ENCODE results near the gene GIGYF2. TPM values are rescaled to one million over a fixed set of nuclear protein-coding genes. Genes with fewer than 3 reads are reported as not detected.

The GIGYF2 gene, protein sequence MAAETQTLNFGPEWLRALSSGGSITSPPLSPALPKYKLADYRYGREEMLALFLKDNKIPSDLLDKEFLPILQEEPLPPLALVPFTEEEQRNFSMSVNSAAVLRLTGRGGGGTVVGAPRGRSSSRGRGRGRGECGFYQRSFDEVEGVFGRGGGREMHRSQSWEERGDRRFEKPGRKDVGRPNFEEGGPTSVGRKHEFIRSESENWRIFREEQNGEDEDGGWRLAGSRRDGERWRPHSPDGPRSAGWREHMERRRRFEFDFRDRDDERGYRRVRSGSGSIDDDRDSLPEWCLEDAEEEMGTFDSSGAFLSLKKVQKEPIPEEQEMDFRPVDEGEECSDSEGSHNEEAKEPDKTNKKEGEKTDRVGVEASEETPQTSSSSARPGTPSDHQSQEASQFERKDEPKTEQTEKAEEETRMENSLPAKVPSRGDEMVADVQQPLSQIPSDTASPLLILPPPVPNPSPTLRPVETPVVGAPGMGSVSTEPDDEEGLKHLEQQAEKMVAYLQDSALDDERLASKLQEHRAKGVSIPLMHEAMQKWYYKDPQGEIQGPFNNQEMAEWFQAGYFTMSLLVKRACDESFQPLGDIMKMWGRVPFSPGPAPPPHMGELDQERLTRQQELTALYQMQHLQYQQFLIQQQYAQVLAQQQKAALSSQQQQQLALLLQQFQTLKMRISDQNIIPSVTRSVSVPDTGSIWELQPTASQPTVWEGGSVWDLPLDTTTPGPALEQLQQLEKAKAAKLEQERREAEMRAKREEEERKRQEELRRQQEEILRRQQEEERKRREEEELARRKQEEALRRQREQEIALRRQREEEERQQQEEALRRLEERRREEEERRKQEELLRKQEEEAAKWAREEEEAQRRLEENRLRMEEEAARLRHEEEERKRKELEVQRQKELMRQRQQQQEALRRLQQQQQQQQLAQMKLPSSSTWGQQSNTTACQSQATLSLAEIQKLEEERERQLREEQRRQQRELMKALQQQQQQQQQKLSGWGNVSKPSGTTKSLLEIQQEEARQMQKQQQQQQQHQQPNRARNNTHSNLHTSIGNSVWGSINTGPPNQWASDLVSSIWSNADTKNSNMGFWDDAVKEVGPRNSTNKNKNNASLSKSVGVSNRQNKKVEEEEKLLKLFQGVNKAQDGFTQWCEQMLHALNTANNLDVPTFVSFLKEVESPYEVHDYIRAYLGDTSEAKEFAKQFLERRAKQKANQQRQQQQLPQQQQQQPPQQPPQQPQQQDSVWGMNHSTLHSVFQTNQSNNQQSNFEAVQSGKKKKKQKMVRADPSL (N-terminal part only)
- 53.0 and 55.5 TPM in 2 replicates for total RNA-seq

DNA sequence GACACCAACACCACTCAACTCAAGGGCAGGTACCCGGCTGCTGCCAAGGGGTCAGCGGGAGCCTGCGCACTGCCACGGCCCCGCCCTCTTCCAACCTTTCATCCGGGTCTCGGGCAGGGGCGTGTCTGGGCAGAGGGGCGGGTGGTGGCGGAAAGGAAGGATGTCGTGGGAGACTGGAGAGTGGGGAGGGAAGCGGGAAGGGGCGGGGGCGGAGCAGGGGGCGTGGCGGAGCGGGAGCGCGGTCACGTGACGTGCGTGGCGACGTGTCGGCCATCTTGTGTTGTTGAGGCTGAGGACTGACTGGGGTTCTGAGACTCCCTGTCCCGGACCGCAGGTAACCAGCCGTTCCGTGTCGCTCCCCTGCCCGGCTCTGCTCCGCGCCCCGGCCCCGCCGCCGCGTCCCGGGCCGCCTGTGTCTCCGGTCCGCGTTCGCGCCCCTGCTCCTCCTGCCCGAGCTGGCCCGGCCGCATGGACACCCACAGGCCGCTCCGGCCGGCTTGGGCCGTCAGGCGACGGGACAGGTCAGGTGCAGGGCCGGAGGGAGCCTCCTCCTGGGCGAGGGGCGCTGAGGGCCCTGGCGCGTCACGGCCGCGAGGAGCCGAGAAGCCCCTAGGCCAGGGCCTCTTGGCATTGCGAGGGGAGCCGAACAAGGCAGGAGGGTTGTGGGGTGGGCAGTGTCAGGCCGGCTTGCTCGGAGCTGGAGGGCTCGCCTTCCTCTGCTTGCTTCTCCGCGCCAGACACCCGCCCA is at the start of gene GIGYF2:
Gene GIGYF2 (plus strand): TSS at position 273 of the 748 bp plus-strand sequence. CDS start 37,867 bp downstream, outside the sequence.

DNA sequence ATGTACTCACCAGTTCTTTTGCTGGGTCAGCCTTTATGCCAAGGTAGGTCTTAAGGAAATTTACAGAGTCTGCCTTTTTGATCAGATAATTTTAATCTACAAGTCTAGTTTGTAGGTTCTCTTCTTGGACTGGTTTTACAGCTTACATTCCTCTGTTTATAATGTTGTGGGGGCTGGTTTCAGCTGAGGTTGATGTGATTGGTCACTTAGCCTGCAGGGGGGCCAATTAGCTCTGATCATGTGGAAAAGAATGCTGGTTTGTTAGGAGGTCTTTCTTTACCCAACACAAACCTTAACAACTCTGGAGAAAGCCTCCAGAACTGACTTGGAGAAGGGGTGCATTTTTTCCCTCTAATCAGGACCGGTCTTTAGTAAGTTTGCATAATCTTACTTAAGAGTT is 79.3 kb downstream of the GIGYF2 start, which contains the start of gene KCNJ13:
Gene KCNJ13 (minus strand): TSS at position 131 of the 400 bp plus-strand sequence. CDS start 5,203 bp downstream, outside the sequence.

DNA sequence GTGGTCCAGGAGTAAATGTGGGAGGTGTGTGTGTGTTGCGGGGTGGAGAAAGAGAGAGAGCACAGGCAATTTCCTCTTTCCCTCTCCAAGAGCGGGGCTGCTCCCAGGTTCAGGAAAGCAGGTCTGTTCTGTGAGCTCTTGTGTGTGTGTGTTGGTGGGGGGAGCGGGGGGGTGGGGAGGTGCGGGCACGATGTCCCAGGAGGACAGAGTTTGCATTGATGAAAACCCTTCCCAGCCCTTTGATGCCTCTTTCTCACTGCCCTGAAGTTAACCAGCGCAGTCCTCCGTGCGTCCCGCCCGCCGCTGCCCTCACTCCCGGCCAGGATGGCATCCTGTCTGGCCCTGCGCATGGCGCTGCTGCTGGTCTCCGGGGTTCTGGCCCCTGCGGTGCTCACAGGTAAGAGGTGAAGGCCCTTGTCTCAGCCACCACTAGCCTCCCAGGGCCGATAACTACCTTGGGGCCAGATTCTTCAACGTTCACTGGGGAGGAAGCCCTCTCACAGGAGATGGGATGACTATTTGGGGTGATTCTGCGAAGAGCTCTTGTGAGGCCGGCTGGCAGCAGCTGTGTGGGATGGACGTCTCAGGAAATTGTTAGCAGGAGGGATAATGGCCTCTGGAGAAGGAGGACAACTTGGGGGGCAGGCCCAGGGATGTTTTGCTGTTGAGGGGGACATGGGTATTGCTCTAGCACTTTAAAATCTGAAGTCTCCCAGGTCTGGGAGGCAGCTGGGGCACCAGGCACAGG is 173.1 kb downstream of the GIGYF2 start, which contains the start of gene SNORC:
Gene SNORC (plus strand): TSS at position 247 of the 748 bp plus-strand sequence. CDS start 78 bp downstream, at position 325.

Small RNAs within 50 kb of the gene (small RNA-seq; reads per million reads assigned to genes)
- gene RF00019 (ENCODE audit: low replicate concordance) (not detected), gene RN7SL359P (ENCODE audit: low replicate concordance) (not detected), gene RNU6-107P (ENCODE audit: low replicate concordance) (not detected)

Other genes starting within 250 kb of the GIGYF2 start
- not detected in 2 replicates for gene ALPI, start 241.2 kb upstream of the GIGYF2 start, total RNA-seq
- gene ECEL1, start 209.5 kb upstream of the GIGYF2 start, total RNA-seq: not detected in 2 replicates
- gene PRSS56, start 176.9 kb upstream of the GIGYF2 start, total RNA-seq: not detected in 2 replicates
- not detected in 2 replicates for gene CHRND, start 171.2 kb upstream of the GIGYF2 start, total RNA-seq
- not detected in 2 replicates for gene CHRNG, start 157.6 kb upstream of the GIGYF2 start, total RNA-seq
- gene TIGD1, start 146.8 kb upstream of the GIGYF2 start, total RNA-seq: 5.4 and 5.5 TPM in 2 replicates
- 70.0 and 91.8 TPM in 2 replicates for gene EIF4E2, start 146.6 kb upstream of the GIGYF2 start, total RNA-seq
- gene EFHD1, start 63.7 kb upstream of the GIGYF2 start, total RNA-seq: 0.14 and 0.22 TPM in 2 replicates
- gene KCNJ13, start 79.2 kb downstream of the GIGYF2 start, total RNA-seq: 0.22 TPM in 1 of 2 replicates, not detected in the other
- gene SNORC, start 172.9 kb downstream of the GIGYF2 start, total RNA-seq: 2.0 and 2.2 TPM in 2 replicates

All from placental pericyte (primary cell).